HCT116 (cell line): ENCODE results near the gene MAJIN. TPM values are rescaled to one million over a fixed set of nuclear protein-coding genes. Genes with fewer than 3 reads are reported as not detected.

Experiments used
- ATAC-seq: fragments of 200-7000 bp; cut with Tn5 transposase; 2 replicates; pipeline ENCODE4 v1.9.1; 2020; ENCODE audit warnings: mild to moderate bottlenecking, moderate library complexity
- BruUV-seq: library from RNA; stranded (reverse); fragments of 400-500 nt; replicated peaks from 2 replicates; lab custom pipeline; 2021; lab: Mats Ljungman, UMichigan
- CTCF ChIA-PET: fragments of 300-600 bp; sonication (Branson Sonifier 250); formaldehyde crosslinking; loops from one replicate; lab custom pipeline; 2021; ENCODE audit warnings: antibody characterized with exemption; lab: Charles Lee
- POLR2A ChIA-PET: fragments of 300-600, 350-600 bp; sonication (Branson Sonifier 250); formaldehyde crosslinking; loops from one replicate; lab custom pipeline; 2021; ENCODE audit warnings: antibody characterized with exemption; lab: Charles Lee
- RAD21 ChIA-PET, 2 experiments: fragments of 300-600 bp; sonication (Branson Sonifier 250); formaldehyde crosslinking; loops; one replicate each; lab custom pipeline; 2023; ENCODE audit warnings: low total read pairs in 2 of 2; ENCODE audit not compliant: uncharacterized antibody in 2 of 2, unreplicated experiment in 2 of 2, low non-redundant PET in 1 of 2; lab: Charles Lee
- DNase-seq: peaks from one replicate; pipeline ENCODE4 v3.0.0-alpha.2; 2010; ENCODE audit warnings: low read depth, low spot score
- H2AFZ ChIP-seq: fragments of 200-600 bp; shearing (Covaris generic), sonication (generic); 2 replicates; pipeline ENCODE4 v1.6.1; 2017; ENCODE audit warnings: low read depth, mixed run types, mixed read lengths, antibody characterized with exemption, low read length; ENCODE audit not compliant: poor library complexity, severe bottlenecking
- H3K27ac ChIP-seq: 2 replicates; pipeline ENCODE4 v1.5.1; 2012; ENCODE audit warnings: low read depth, low read length
- H3K27me3 ChIP-seq: fragments of 200-600 bp; sonication (generic); 2 replicates; pipeline ENCODE4 v1.6.1; 2016; ENCODE audit warnings: mixed run types, low read length, mixed read lengths; ENCODE audit not compliant: insufficient read depth
- H3K36me3 ChIP-seq, 2 experiments: fragments of 200-500 bp in 1 of 2; fragments of 200-600 bp in 1 of 2; sonication (Bioruptor generic) in 1 of 2; sonication (generic) in 1 of 2; 2 replicates each; pipeline versions ENCODE4 v1.5.1 to v1.6.1; 2014 to 2016; ENCODE audit warnings: low read length in 2 of 2, inconsistent platforms in 1 of 2, mixed read lengths in 1 of 2, mixed run types in 1 of 2; ENCODE audit not compliant: insufficient read depth in 2 of 2, control insufficient read depth in 1 of 2
- H3K4me1 ChIP-seq, 2 experiments: fragments of 200-600 bp in 1 of 2; sonication (generic) in 1 of 2; 2 replicates each; pipeline versions ENCODE4 v1.5.1 to v1.6.1; 2012 to 2017; ENCODE audit warnings: low read length in 2 of 2, inconsistent platforms in 1 of 2, mild to moderate bottlenecking in 1 of 2, mixed read lengths in 1 of 2, mixed run types in 1 of 2, moderate library complexity in 1 of 2; ENCODE audit not compliant: insufficient read depth in 2 of 2, control insufficient read depth in 1 of 2
- H3K4me2 ChIP-seq: fragments of 200-600 bp; sonication (generic); 2 replicates; pipeline ENCODE4 v1.6.1; 2017; ENCODE audit warnings: mixed run types, low read length, mixed read lengths
- H3K4me3 ChIP-seq, 2 experiments: fragments of 200-600 bp in 1 of 2; sonication (generic) in 1 of 2; replicated peaks in 1 of 2; 2 replicates each; pipeline ENCODE4 v1.5.1; 2011 to 2016; ENCODE audit warnings: low read length in 2 of 2, control low read depth in 1 of 2, low read depth in 1 of 2, mild to moderate bottlenecking in 1 of 2, mixed read lengths in 1 of 2, mixed run types in 1 of 2
- H3K79me2 ChIP-seq: fragments of 200-600 bp; sonication (generic); 2 replicates; pipeline ENCODE4 v1.6.1; 2017; ENCODE audit warnings: mild to moderate bottlenecking, mixed run types, low read length, moderate library complexity, mixed read lengths; ENCODE audit not compliant: insufficient read depth
- H3K9ac ChIP-seq: fragments of 200-600 bp; sonication (generic); 2 replicates; pipeline ENCODE4 v1.6.1; 2016; ENCODE audit warnings: low read length, mixed read lengths
- H3K9me2 ChIP-seq: fragments of 200-600 bp; sonication (generic), shearing (Covaris generic); 2 replicates; pipeline ENCODE4 v1.6.1; 2017; ENCODE audit warnings: mixed run types, mild to moderate bottlenecking, moderate library complexity; ENCODE audit not compliant: insufficient read depth
- H3K9me3 ChIP-seq, 2 experiments: fragments of 200-500 bp in 1 of 2; fragments of 200-600 bp in 1 of 2; sonication (Bioruptor generic) in 1 of 2; sonication (generic) in 1 of 2; 2 replicates each; pipeline ENCODE4 v1.6.1; 2014 to 2017; ENCODE audit warnings: low read length in 2 of 2, mixed read lengths in 2 of 2, inconsistent platforms in 1 of 2, low read depth in 1 of 2, mild to moderate bottlenecking in 1 of 2, mixed run types in 1 of 2, moderate library complexity in 1 of 2; ENCODE audit not compliant: control insufficient read depth in 1 of 2, insufficient read depth in 1 of 2
- H4K20me1 ChIP-seq: fragments of 200-600 bp; sonication (generic), shearing (Covaris generic); 2 replicates; pipeline ENCODE4 v1.6.1; 2017; ENCODE audit warnings: mixed run types, mild to moderate bottlenecking, moderate library complexity; ENCODE audit not compliant: insufficient read depth
- ATF3 ChIP-seq: IDR thresholded peaks from 2 replicates; pipeline ENCODE4 v1.6.1; 2012
- CBX3 ChIP-seq: IDR thresholded peaks from 2 replicates; pipeline ENCODE4 v1.6.1; 2012; ENCODE audit warnings: low read depth
- ELF1 ChIP-seq: IDR thresholded peaks from 2 replicates; pipeline ENCODE4 v1.6.1; 2012; ENCODE audit warnings: low read depth, borderline replicate concordance
- JUND ChIP-seq: IDR thresholded peaks from 2 replicates; pipeline ENCODE4 v1.6.1; 2012
- POLR2AphosphoS5 ChIP-seq: IDR thresholded peaks from 2 replicates; pipeline ENCODE4 v1.6.1; 2011; ENCODE audit warnings: mild to moderate bottlenecking, low read depth, low read length, moderate library complexity
- RAD21 ChIP-seq: IDR thresholded peaks from 2 replicates; pipeline ENCODE4 v1.6.1; 2012; ENCODE audit warnings: low read depth, mild to moderate bottlenecking
- REST ChIP-seq: IDR thresholded peaks from 2 replicates; pipeline ENCODE4 v1.6.1; 2012; ENCODE audit warnings: low read depth
- SP1 ChIP-seq: IDR thresholded peaks from 2 replicates; pipeline ENCODE4 v1.6.1; 2012; ENCODE audit warnings: low read depth
- TCF7L2 ChIP-seq: IDR thresholded peaks from 2 replicates; pipeline ENCODE4 v1.7.0; 2011; ENCODE audit warnings: borderline replicate concordance, inconsistent platforms; ENCODE audit not compliant: insufficient read depth, insufficient read length; ENCODE audit errors: extremely low read depth
- YY1 ChIP-seq: IDR thresholded peaks from 2 replicates; pipeline ENCODE4 v1.6.1; 2011; ENCODE audit warnings: low read length, low read depth, moderate library complexity, mild to moderate bottlenecking; ENCODE audit not compliant: insufficient replicate concordance; ENCODE audit errors: extremely low read depth
- ZFX ChIP-seq: fragments of 450-650 bp; IDR thresholded peaks from 2 replicates; pipeline ENCODE4 v1.6.1; 2017
- ZNF274 ChIP-seq: fragments of 200-500 bp; sonication (Bioruptor generic); IDR thresholded peaks from 2 replicates; pipeline ENCODE4 v1.6.1; 2014; ENCODE audit warnings: mild to moderate bottlenecking, low read depth, low read length, inconsistent platforms
- intact Hi-C: fragments of 100-400 bp; cut with micrococcal nuclease; formaldehyde crosslinking; loops from 2 replicates; pipeline ENCODE4 v1.10.0; 2022
- total RNA-seq: library from RNA; stranded (reverse); gene quantifications from one replicate; pipeline ENCODE4 v1.2.1, GENCODE V29; 2021; ENCODE audit not compliant: unreplicated experiment

Gene MAJIN
- total RNA-seq, 1 experiment from 2014 or later = not detected

GRCh38 chr11:64911689-64912088 is 60.2 kb downstream of the MAJIN start:
- no peak overlapping the region for H3K9ac ChIP-seq
- no peak for TF ChIP-seq ZNF274
- TF ChIP-seq CBX3 = no peak
- no peak for TF ChIP-seq JUND
- no peak for TF ChIP-seq TCF7L2
- no peak for TF ChIP-seq ATF3
- no peak for TF ChIP-seq REST
- TF ChIP-seq ZFX = no peak
- no peak for TF ChIP-seq RAD21
- no peak for TF ChIP-seq ELF1
- no peak for TF ChIP-seq YY1
- no peak for TF ChIP-seq POLR2AphosphoS5
- TF ChIP-seq SP1 = no peak
- TF ChIP-seq, all 23 proteins: peak for 0
- no peak overlapping the region for H2AFZ ChIP-seq
- DNase-seq (no peak), ATAC-seq (no peak)
- H3K4me1 ChIP-seq = peaks cover 4 to 12% of the 10 kb centered on the region in 2 experiments; a peak in 3 of 4 replicates
- no peaks in the 10 kb centered on the region for H3K9me2 ChIP-seq
- H3K4me2 ChIP-seq = no peak overlapping the region
- H3K27ac ChIP-seq = no peak overlapping the region
- H3K4me3 ChIP-seq = no peak overlapping the region
- H3K79me2 ChIP-seq = peaks cover 11% of the 10 kb centered on the region; the same call in 1 of the 2 replicates
- BruUV-seq = no TSS peak
- H4K20me1 ChIP-seq = no peaks in the 10 kb centered on the region
- POLR2A ChIA-PET = no interaction called here
- no peaks in the 10 kb centered on the region for H3K27me3 ChIP-seq
- CTCF ChIA-PET = no interaction called here
- peaks cover 0 to 10% of the 10 kb centered on the region in 2 experiments; a peak in 2 of 4 replicates for H3K36me3 ChIP-seq
- no peaks in the 10 kb centered on the region for H3K9me3 ChIP-seq
- RAD21 ChIA-PET = no interaction called here
- intact Hi-C loops = loop anchor here (10.0 kb wide), 1 partner anchor 203 kb away; the partner anchor contains the start of genes TM7SF2 and ZNHIT2
